MCF 10A (cell line): Measurements from ENCODE around the gene NTM. TPM values are rescaled to one million over a fixed set of nuclear protein-coding genes. Genes with fewer than 3 reads are reported as not detected.

ENCODE experiments used
- BruUV-seq: library from RNA; stranded (reverse); fragments of 400-500 nt; replicated peaks from 2 replicates; lab custom pipeline; 2021; lab: Mats Ljungman, UMichigan
- CTCF ChIA-PET: fragments of 300-600 bp; sonication (Branson Sonifier 250); formaldehyde crosslinking; extraction: SDS; loops from one replicate; lab custom pipeline; 2021; ENCODE audit warnings: antibody characterized with exemption, inconsistent platforms; lab: Yijun Ruan, JAX
- POLR2A ChIA-PET: fragments of 300-600, 350-650 bp; sonication (Branson Sonifier 250); formaldehyde crosslinking; extraction: SDS; loops from one replicate; lab custom pipeline; 2020; ENCODE audit warnings: antibody characterized with exemption, inconsistent platforms; lab: Yijun Ruan, JAX
- DNase-seq: peaks from one replicate; pipeline ENCODE4 v3.0.0-alpha.2; 2018; ENCODE audit not compliant: unreplicated experiment
- H3K27ac Mint-ChIP-seq: one replicate; pipeline ENCODE4 v1.8.0; 2022; ENCODE audit warnings: mild to moderate bottlenecking, low read depth, mixed read lengths; ENCODE audit not compliant: unreplicated experiment
- H3K27me3 Mint-ChIP-seq: one replicate; pipeline ENCODE4 v1.8.0; 2022; ENCODE audit warnings: mixed read lengths; ENCODE audit not compliant: insufficient read depth, unreplicated experiment
- H3K36me3 Mint-ChIP-seq: one replicate; pipeline ENCODE4 v1.8.0; 2022; ENCODE audit warnings: mild to moderate bottlenecking, moderate library complexity, mixed read lengths; ENCODE audit not compliant: insufficient read depth, unreplicated experiment
- H3K4me1 Mint-ChIP-seq: one replicate; pipeline ENCODE4 v1.8.0; 2022; ENCODE audit warnings: mixed read lengths; ENCODE audit not compliant: insufficient read depth, unreplicated experiment
- H3K4me3 Mint-ChIP-seq: one replicate; pipeline ENCODE4 v1.8.0; 2022; ENCODE audit warnings: mild to moderate bottlenecking, moderate library complexity, mixed read lengths; ENCODE audit not compliant: unreplicated experiment
- H3K9me3 Mint-ChIP-seq: one replicate; pipeline ENCODE4 v1.8.0; 2022; ENCODE audit warnings: mixed read lengths; ENCODE audit not compliant: unreplicated experiment
- CTCF ChIP-seq: fragments of 200-600 bp; IDR thresholded peaks from one replicate; pipeline ENCODE4 v1.8.0; 2022; ENCODE audit warnings: antibody characterized with exemption, mild to moderate bottlenecking; ENCODE audit not compliant: unreplicated experiment
- intact Hi-C: fragments of 100-400 bp; cut with micrococcal nuclease; formaldehyde crosslinking; loops from 2 replicates; pipeline ENCODE4 v1.14.1; 2022
- total RNA-seq: library from RNA; stranded (reverse); gene quantifications from 2 replicates; pipeline ENCODE4 v1.2.3, GENCODE V29; 2022

NTM gene
- total RNA-seq, 1 experiment from 2014 or later: not detected

- no peak overlapping the region for H3K27ac Mint-ChIP-seq
- H3K4me3 Mint-ChIP-seq: no peak overlapping the region
- H3K36me3 Mint-ChIP-seq: no peaks in the 10 kb centered on the region
- no peaks in the 10 kb centered on the region for H3K27me3 Mint-ChIP-seq
- H3K4me1 Mint-ChIP-seq: no peaks in the 10 kb centered on the region
- peaks cover 25% of the 10 kb centered on the region for H3K9me3 Mint-ChIP-seq
- TF ChIP-seq CTCF: no peak
- POLR2A ChIA-PET: no interaction called here
- intact Hi-C loops: no loop called here
- no peak for DNase-seq
- no TSS peak for BruUV-seq
- CTCF ChIA-PET: interaction anchor here (0.8 kb wide), 1 partner anchor 28 kb away, joined by 3 read pairs; no protein-coding TSS in a partner anchor
Observed at GRCh38 chr11:131763193-131763890, 392.9 kb downstream of the NTM start.

DNA sequence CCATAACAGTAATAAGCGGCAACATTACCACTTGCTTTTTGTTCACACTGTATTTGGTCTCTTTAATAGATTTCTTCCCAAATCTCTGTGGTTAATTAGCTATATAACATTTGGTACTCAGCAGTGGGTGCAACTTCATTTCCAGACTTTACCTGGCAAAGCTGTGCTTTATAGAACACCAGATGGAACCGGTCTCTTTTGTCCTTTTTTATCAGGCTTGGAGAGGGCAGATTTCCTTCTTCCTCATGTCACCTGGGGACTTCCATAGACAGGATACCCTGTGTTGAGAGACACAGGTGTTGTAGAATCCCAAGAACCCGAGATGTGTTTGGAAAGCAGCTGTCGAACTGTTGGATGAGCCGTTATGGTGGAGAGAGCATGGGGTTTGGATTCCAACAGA is 393.7 kb downstream of the NTM start:
- Mint-ChIP-seq H3K27me3 (no peaks in the 10 kb centered on the region), H3K4me1 (no peaks in the 10 kb centered on the region), H3K27ac (no peak overlapping the region), H3K4me3 (no peak overlapping the region), H3K9me3 (peaks cover 19% of the 10 kb centered on the region), H3K36me3 (no peaks in the 10 kb centered on the region)
- POLR2A ChIA-PET: no interaction called here
- TF ChIP-seq CTCF: no peak
- CTCF ChIA-PET: no interaction called here
- no TSS peak for BruUV-seq
- intact Hi-C loops: no loop called here
- no peak for DNase-seq

- intact Hi-C loops: no loop called here
- no peak for DNase-seq
- BruUV-seq: no TSS peak
- H3K4me3 Mint-ChIP-seq: no peak overlapping the region
- no peaks in the 10 kb centered on the region for H3K36me3 Mint-ChIP-seq
- H3K4me1 Mint-ChIP-seq: no peaks in the 10 kb centered on the region
- H3K9me3 Mint-ChIP-seq: peaks cover 14% of the 10 kb centered on the region
- POLR2A ChIA-PET: no interaction called here
- TF ChIP-seq CTCF: no peak
- no peak overlapping the region for H3K27ac Mint-ChIP-seq
- H3K27me3 Mint-ChIP-seq: no peaks in the 10 kb centered on the region
- CTCF ChIA-PET: interaction anchor here (0.6 kb wide), 1 partner anchor 8 kb away, joined by 3 read pairs; no protein-coding TSS in a partner anchor
Observed at GRCh38 chr11:131764649-131765048, 394.2 kb downstream of the NTM start.

GRCh38 chr11:131766637-131767036 is 396.2 kb downstream of the NTM start:
- no peaks in the 10 kb centered on the region for H3K36me3 Mint-ChIP-seq
- no peaks in the 10 kb centered on the region for H3K4me1 Mint-ChIP-seq
- H3K27ac Mint-ChIP-seq: no peak overlapping the region
- POLR2A ChIA-PET: no interaction called here
- no peak overlapping the region for H3K4me3 Mint-ChIP-seq
- no peak for DNase-seq
- no peak for TF ChIP-seq CTCF
- intact Hi-C loops: no loop called here
- no peaks in the 10 kb centered on the region for H3K27me3 Mint-ChIP-seq
- peaks cover 24% of the 10 kb centered on the region for H3K9me3 Mint-ChIP-seq
- CTCF ChIA-PET: no interaction called here
- no TSS peak for BruUV-seq
